Central memory CD8-positive, alpha-beta T cell (primary cell): Measurements from ENCODE around the gene PTGIS.

Experiments used
- ATAC-seq: fragments of 150-1000 bp; cut with Tn5 transposase; replicated peaks from 2 replicates; pipeline ENCODE4 v1.10.0; 2022; ENCODE audit warnings: mild to moderate bottlenecking, moderate FRiP score, moderate number of reproducible peaks; ENCODE audit not compliant: poor library complexity, severe bottlenecking; ENCODE audit errors: extremely low read depth
- DNase-seq, 2 donors: peaks; one replicate each; pipeline ENCODE4 v3.0.0; 2021; ENCODE audit warnings: low spot score in 2 of 2
- H3K27ac Mint-ChIP-seq: one replicate; pipeline ENCODE4 v1.8.0; 2022; ENCODE audit warnings: low read depth, mild to moderate bottlenecking, moderate library complexity, mixed read lengths
- H3K27me3 Mint-ChIP-seq: one replicate; pipeline ENCODE4 v1.8.0; 2022; ENCODE audit warnings: mixed read lengths
- H3K36me3 Mint-ChIP-seq: one replicate; pipeline ENCODE4 v1.8.0; 2022; ENCODE audit warnings: mild to moderate bottlenecking, moderate library complexity, mixed read lengths; ENCODE audit not compliant: insufficient read depth
- H3K4me1 Mint-ChIP-seq: one replicate; pipeline ENCODE4 v1.8.0; 2022; ENCODE audit warnings: mixed read lengths
- H3K4me3 Mint-ChIP-seq: one replicate; pipeline ENCODE4 v1.8.0; 2022; ENCODE audit warnings: mild to moderate bottlenecking, moderate library complexity, mixed read lengths
- H3K9me3 Mint-ChIP-seq: one replicate; pipeline ENCODE4 v1.8.0; 2022; ENCODE audit warnings: mixed read lengths

PTGIS gene

GRCh38 chr20:49466114-49466912, 101.6 kb downstream of the PTGIS start:
- ATAC-seq (no peak), DNase-seq (no peak)
- H3K4me1 Mint-ChIP-seq = peaks cover 7% of the 10 kb centered on the region
- no peaks in the 10 kb centered on the region for H3K36me3 Mint-ChIP-seq
- H3K27ac Mint-ChIP-seq = no peak overlapping the region
- H3K9me3 Mint-ChIP-seq = no peaks in the 10 kb centered on the region
- no peak overlapping the region for H3K4me3 Mint-ChIP-seq
- peaks cover 67% of the 10 kb centered on the region for H3K27me3 Mint-ChIP-seq

- H3K27me3 Mint-ChIP-seq = peaks cover 67% of the 10 kb centered on the region
- no peak for DNase-seq
- no peak for ATAC-seq
- H3K9me3 Mint-ChIP-seq = no peaks in the 10 kb centered on the region
- H3K4me1 Mint-ChIP-seq = peaks cover 7% of the 10 kb centered on the region
- H3K4me3 Mint-ChIP-seq = no peak overlapping the region
- no peaks in the 10 kb centered on the region for H3K36me3 Mint-ChIP-seq
- no peak overlapping the region for H3K27ac Mint-ChIP-seq
These were observed 103.4 kb downstream of the PTGIS start for GRCh38 chr20:49464556-49464955.

- Mint-ChIP-seq H3K4me1 (peaks cover 7% of the 10 kb centered on the region), H3K4me3 (no peak overlapping the region), H3K36me3 (no peaks in the 10 kb centered on the region), H3K27ac (no peak overlapping the region), H3K9me3 (no peaks in the 10 kb centered on the region), H3K27me3 (peaks cover 67% of the 10 kb centered on the region)
- no peak for ATAC-seq
- DNase-seq = no peak
These were observed 105.3 kb downstream of the PTGIS start for GRCh38 chr20:49462626-49463025.

- Mint-ChIP-seq H3K9me3 (no peaks in the 10 kb centered on the region), H3K27ac (no peak overlapping the region), H3K4me1 (peaks cover under 1% of the 10 kb centered on the region), H3K27me3 (peaks cover 64% of the 10 kb centered on the region), H3K36me3 (no peaks in the 10 kb centered on the region), H3K4me3 (no peak overlapping the region)
- ATAC-seq = no peak
- DNase-seq = no peak
These were observed 105.9 kb downstream of the PTGIS start for GRCh38 chr20:49461894-49462620.

- DNase-seq = no peak
- Mint-ChIP-seq H3K4me3 (no peak overlapping the region), H3K9me3 (no peaks in the 10 kb centered on the region), H3K36me3 (no peaks in the 10 kb centered on the region), H3K4me1 (no peaks in the 10 kb centered on the region), H3K27ac (no peak overlapping the region), H3K27me3 (peaks cover 66% of the 10 kb centered on the region)
- ATAC-seq = no peak
These were observed 107.0 kb downstream of the PTGIS start for GRCh38 chr20:49460916-49461315.

- DNase-seq (no peak), ATAC-seq (no peak)
- no peaks in the 10 kb centered on the region for H3K9me3 Mint-ChIP-seq
- H3K4me3 Mint-ChIP-seq = no peak overlapping the region
- peaks cover 74% of the 10 kb centered on the region for H3K27me3 Mint-ChIP-seq
- no peak overlapping the region for H3K27ac Mint-ChIP-seq
- no peaks in the 10 kb centered on the region for H3K36me3 Mint-ChIP-seq
- no peaks in the 10 kb centered on the region for H3K4me1 Mint-ChIP-seq
These were observed 107.8 kb downstream of the PTGIS start for GRCh38 chr20:49460131-49460530.

GRCh38 chr20:49459684-49460083, 108.3 kb downstream of the PTGIS start:
- H3K36me3 Mint-ChIP-seq = no peaks in the 10 kb centered on the region
- no peak overlapping the region for H3K27ac Mint-ChIP-seq
- H3K4me1 Mint-ChIP-seq = no peaks in the 10 kb centered on the region
- H3K4me3 Mint-ChIP-seq = no peak overlapping the region
- H3K9me3 Mint-ChIP-seq = no peaks in the 10 kb centered on the region
- no peak for DNase-seq
- ATAC-seq = no peak
- peaks cover 78% of the 10 kb centered on the region for H3K27me3 Mint-ChIP-seq

GRCh38 chr20:49457444-49457843, 110.5 kb downstream of the PTGIS start:
- ATAC-seq (no peak), DNase-seq (no peak)
- no peak overlapping the region for H3K4me3 Mint-ChIP-seq
- H3K27ac Mint-ChIP-seq = no peak overlapping the region
- no peaks in the 10 kb centered on the region for H3K4me1 Mint-ChIP-seq
- H3K9me3 Mint-ChIP-seq = no peaks in the 10 kb centered on the region
- peaks cover 1% of the 10 kb centered on the region for H3K36me3 Mint-ChIP-seq
- H3K27me3 Mint-ChIP-seq = peaks cover 88% of the 10 kb centered on the region

- DNase-seq (no peak), ATAC-seq (no peak)
- peaks cover 1% of the 10 kb centered on the region for H3K36me3 Mint-ChIP-seq
- peaks cover 88% of the 10 kb centered on the region for H3K27me3 Mint-ChIP-seq
- no peaks in the 10 kb centered on the region for H3K4me1 Mint-ChIP-seq
- H3K27ac Mint-ChIP-seq = no peak overlapping the region
- no peaks in the 10 kb centered on the region for H3K9me3 Mint-ChIP-seq
- no peak overlapping the region for H3K4me3 Mint-ChIP-seq
These were observed 111.3 kb downstream of the PTGIS start for GRCh38 chr20:49456646-49457045.

- no peak overlapping the region for H3K4me3 Mint-ChIP-seq
- H3K36me3 Mint-ChIP-seq = peaks cover 1% of the 10 kb centered on the region
- no peak overlapping the region for H3K27ac Mint-ChIP-seq
- H3K27me3 Mint-ChIP-seq = peaks cover 88% of the 10 kb centered on the region
- H3K4me1 Mint-ChIP-seq = no peaks in the 10 kb centered on the region
- DNase-seq = no peak
- no peaks in the 10 kb centered on the region for H3K9me3 Mint-ChIP-seq
- no peak for ATAC-seq
These were observed 112.2 kb downstream of the PTGIS start for GRCh38 chr20:49455691-49456090.
